Measurements from ENCODE around the gene SLAMF9.
A peak's percentile ranks its signal among the peaks of the same experiment; 100 is the strongest.

GRCh38 chr1:159924025-159924790, 29.8 kb downstream of the SLAMF9 start:
- TF ChIP-seq CTCF (IDR thresholded peaks at IDR 0.05) (no peak), POLR2A (IDR thresholded peaks at IDR 0.05) (peak; percentile 42 to 78)

Data from suprapubic skin (tissue), 3 donors.